Activated effector memory CD4-positive, alpha-beta T cell treated with anti-CD3 and anti-CD28 coated beads, Interleukin-2, amount 50 U/mL, for 16 hours (primary cell): ENCODE results near the gene FASTK.
A peak's percentile ranks its signal among the peaks of the same experiment; 100 is the strongest.

Experiments
- DNase-seq: peaks from one replicate; pipeline ENCODE4 v3.0.0-alpha.2; 2020

FASTK gene

GRCh38 chr7:151080067-151080521 lies 515 bp downstream of the FASTK start:
- DNase-seq, result no peak

GRCh38 chr7:151079199-151079910 lies 1.3 kb downstream of the FASTK start:
- DNase-seq, result no peak

GRCh38 chr7:151078233-151079040 lies 2.2 kb downstream of the FASTK start:
- no peak for DNase-seq

GRCh38 chr7:151077705-151078232 lies 2.8 kb downstream of the FASTK start:
- DNase-seq, result no peak

- peak; percentile 68 for DNase-seq
Measured at GRCh38 chr7:151076863-151077704, 3.5 kb downstream of the FASTK start.

GRCh38 chr7:151075978-151076426 lies 4.6 kb downstream of the FASTK start:
- DNase-seq, result no peak

GRCh38 chr7:151075662-151075971 lies 5.0 kb downstream of the FASTK start:
- DNase-seq, result no peak

- DNase-seq, result no peak
Measured at GRCh38 chr7:151074817-151075661, 5.6 kb downstream of the FASTK start.

GRCh38 chr7:151073990-151074389 lies 6.6 kb downstream of the FASTK start:
- DNase-seq, result no peak

- no peak for DNase-seq
Measured at GRCh38 chr7:151071032-151071866, 9.4 kb downstream of the FASTK start.

GRCh38 chr7:151070574-151070960 lies 10.0 kb downstream of the FASTK start:
- DNase-seq, result no peak

GRCh38 chr7:151069841-151070573 lies 10.6 kb downstream of the FASTK start:
- no peak for DNase-seq

- no peak for DNase-seq
Measured at GRCh38 chr7:151068069-151068773, 12.4 kb downstream of the FASTK start.

- DNase-seq, result no peak
Measured at GRCh38 chr7:151066273-151066974, 14.2 kb downstream of the FASTK start.

GRCh38 chr7:151065516-151065915 lies 15.1 kb downstream of the FASTK start:
- DNase-seq, result no peak

- DNase-seq, result no peak
Measured at GRCh38 chr7:151064993-151065392, 15.6 kb downstream of the FASTK start.

- no peak for DNase-seq
Measured at GRCh38 chr7:151064454-151064853, 16.2 kb downstream of the FASTK start.

- DNase-seq, result no peak
Measured at GRCh38 chr7:151063212-151063561, 17.4 kb downstream of the FASTK start.
